ENCODE data around the gene EPHA1.
"Not testable (repeated sequence)": the region's sequence is repeated elsewhere in the genome, so short reads cannot be mapped to it uniquely, and the experiment has no call there.

EPHA1 gene

GRCh38 chr7:143405173-143406001 lies 3.3 kb downstream of the EPHA1 start:
- Histone ChIP-seq H3K4me3 (ENCODE audit: low read depth, low read length) (no peak overlapping the region), H3K36me3 (ENCODE audit: control insufficient read depth in 2 of 2, insufficient read depth in 1 of 2, low read length in 2 of 2) (no peaks in the 10 kb centered on the region), H3K27ac (ENCODE audit: extremely low read depth, low read depth, low read length) (no peak overlapping the region), H3K4me1 (ENCODE audit: control insufficient read depth, insufficient read depth, low read length) (no peaks in the 10 kb centered on the region), H3K9me3 (ENCODE audit: control insufficient read depth, insufficient read depth, low read depth, low read length) (no peaks in the 10 kb centered on the region)
- ChIA-PET POLR2A (interaction anchor here (1.0 kb wide), 1 partner anchor 26 kb away, joined by 3 read pairs; no protein-coding TSS in a partner anchor), CTCF (interaction anchor here (0.6 to 3.6 kb wide), 8 partner anchors 11 to 1453 kb away, joined by 3 to 20 read pairs (median 4); partner anchors contain the start of gene FAM131B)
- TF ChIP-seq PRDM10 (tag by site-specific recombination; IDR thresholded peaks at IDR 0.05) (peak; percentile 33; the same call in 1 of the 2 replicates), ZNF223 (tag by site-specific recombination; IDR thresholded peaks at IDR 0.05) (no peak)

- POLR2A ChIA-PET = interaction anchor here (0.6 to 1.4 kb wide), 3 partner anchors 10 to 16 kb away, joined by 4 to 9 read pairs (median 7); no protein-coding TSS in a partner anchor
- CTCF ChIA-PET = interaction anchor here (1.3 to 1.7 kb wide), 4 partner anchors 10 to 162 kb away, joined by 3 to 7 read pairs (median 4); no protein-coding TSS in a partner anchor
Measured at GRCh38 chr7:143402233-143402632, 6.4 kb downstream of the EPHA1 start.

GRCh38 chr7:143401265-143401664 lies 7.4 kb downstream of the EPHA1 start:
- ChIA-PET CTCF (interaction anchor here (0.5 to 1.6 kb wide), 3 partner anchors 11 to 393 kb away, joined by 3 to 7 read pairs (median 5); no protein-coding TSS in a partner anchor), POLR2A (interaction anchor here (0.7 to 0.9 kb wide), 2 partner anchors 9 kb away, joined by 6 to 7 read pairs; no protein-coding TSS in a partner anchor)
- H3K36me3 ChIP-seq (ENCODE audit: control insufficient read depth in 2 of 2, insufficient read depth in 1 of 2, low read length in 2 of 2) = no peaks in the 10 kb centered on the region

More at GRCh38 chr7:143402233-143402632, 6.4 kb downstream of the EPHA1 start:
- H3K9me3 ChIP-seq (ENCODE audit: control insufficient read depth, insufficient read depth, low read depth, low read length); H3K27ac ChIP-seq (ENCODE audit: extremely low read depth, low read depth, low read length); H3K4me1 ChIP-seq (ENCODE audit: control insufficient read depth, insufficient read depth, low read length); H3K36me3 ChIP-seq (ENCODE audit: control insufficient read depth in 2 of 2, insufficient read depth in 1 of 2, low read length in 2 of 2); H3K4me3 ChIP-seq (ENCODE audit: low read depth, low read length): not testable (repeated sequence)

More at GRCh38 chr7:143401265-143401664, 7.4 kb downstream of the EPHA1 start:
- no peak overlapping the region for H3K27ac ChIP-seq (ENCODE audit: extremely low read depth, low read depth, low read length)
- no peaks in the 10 kb centered on the region for H3K9me3 ChIP-seq (ENCODE audit: control insufficient read depth, insufficient read depth, low read depth, low read length)
- TF ChIP-seq ZNF654 (tag by site-specific recombination; IDR thresholded peaks at IDR 0.05; ENCODE audit: low read depth) (no peak), GLIS1 (tag by site-specific recombination; IDR thresholded peaks at IDR 0.05) (no peak), ZNF529 (tag by site-specific recombination; IDR thresholded peaks at IDR 0.05; ENCODE audit: insufficient replicate concordance) (no peak), YY1 (tag by site-specific recombination; IDR thresholded peaks at IDR 0.05) (no peak), PATZ1 (tag by site-specific recombination; IDR thresholded peaks at IDR 0.05) (no peak), KLF1 (tag by site-specific recombination; IDR thresholded peaks at IDR 0.05) (no peak), PRDM4 (tag by site-specific recombination; IDR thresholded peaks at IDR 0.05) (no peak), ZNF530 (tag by site-specific recombination; IDR thresholded peaks at IDR 0.05; ENCODE audit: low read depth) (no peak), ZNF10 (tag by site-specific recombination; IDR thresholded peaks at IDR 0.05) (no peak), ZNF580 (tag by site-specific recombination; IDR thresholded peaks at IDR 0.05) (no peak), ZFHX2 (tag by site-specific recombination; conservative IDR thresholded peaks at IDR 0.05) (no peak)
- no peak overlapping the region for H3K4me3 ChIP-seq (ENCODE audit: low read depth, low read length)
- H3K4me1 ChIP-seq (ENCODE audit: control insufficient read depth, insufficient read depth, low read length) = no peaks in the 10 kb centered on the region

Data from HEK293 (cell line).